Epithelial cell of proximal tubule (primary cell): ENCODE data around the gene PAPPA2. TPM values are rescaled to one million over a fixed set of nuclear protein-coding genes. Genes with fewer than 3 reads are reported as not detected.

ENCODE experiments used
- DNase-seq: peaks from one replicate; pipeline ENCODE4 v3.0.0-alpha.2; 2011; ENCODE audit warnings: low read depth
- H3K4me3 ChIP-seq: 2 replicates; pipeline ENCODE4 v1.5.1; 2011; ENCODE audit warnings: low read depth, mild to moderate bottlenecking, low read length
- CTCF ChIP-seq: conservative IDR thresholded peaks from 2 replicates; pipeline ENCODE4 v1.5.1; 2012; ENCODE audit warnings: low read depth, mild to moderate bottlenecking, low read length
- total RNA-seq: library from RNA; depleted of rRNA; stranded (reverse); fragments of >200 nt; gene quantifications from 2 replicates; pipeline ENCODE4 v1.2.3, GENCODE V29; 2015

The PAPPA2 gene
- total RNA-seq, 1 donor from 2014 or later, result 0.98 TPM

DNA sequence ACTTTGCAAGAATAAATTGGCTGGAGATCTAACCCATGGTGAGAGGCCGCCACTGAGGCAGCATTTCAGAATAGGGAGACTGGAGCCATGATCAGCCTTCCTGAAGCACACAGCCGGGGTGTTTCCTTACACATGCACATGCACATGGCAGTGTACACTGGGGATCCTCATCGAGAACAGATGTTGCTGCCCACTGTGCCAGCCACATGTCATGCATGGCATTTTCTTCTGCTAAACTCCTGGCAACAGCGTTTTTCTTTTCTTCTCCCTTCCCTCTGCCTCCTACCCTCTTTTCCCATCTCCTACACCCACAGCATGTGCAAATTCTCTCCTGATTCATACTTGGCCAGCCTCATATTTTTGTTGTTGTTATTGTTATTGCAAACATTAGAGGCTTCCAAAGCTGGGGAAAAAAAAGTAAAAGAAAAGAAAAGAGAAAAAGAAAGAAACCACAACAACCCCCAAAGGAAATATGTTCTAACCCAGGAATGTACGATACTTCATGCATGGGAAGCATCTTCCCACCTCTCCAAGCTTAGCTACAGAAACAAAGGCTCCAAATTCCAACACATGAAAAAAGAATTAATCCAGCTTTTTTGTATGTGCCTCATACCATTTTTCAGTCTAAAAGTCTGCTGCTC is 357.5 kb downstream of the PAPPA2 start:
- H3K4me3 ChIP-seq, result no peak overlapping the region
- no peak for DNase-seq
- TF ChIP-seq CTCF, result no peak

DNA sequence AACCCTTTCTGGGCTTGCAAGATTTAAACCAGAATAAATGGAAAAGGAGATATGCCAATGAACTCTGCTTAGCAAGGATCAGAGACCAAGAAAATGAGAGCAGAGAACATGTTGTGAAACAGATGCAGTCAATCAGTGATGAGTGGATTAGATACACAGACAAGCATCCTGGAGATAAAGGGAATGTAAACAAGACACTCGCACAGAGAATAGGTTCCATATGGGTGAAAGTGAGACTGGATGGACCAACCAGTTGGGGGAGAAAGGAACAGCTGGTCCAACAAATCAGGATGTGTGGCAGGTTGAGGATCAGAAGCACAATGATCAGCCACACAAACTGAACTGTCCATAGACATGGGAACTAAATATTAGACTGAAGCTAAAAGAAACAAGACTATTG is 363.3 kb downstream of the PAPPA2 start:
- DNase-seq, result no peak
- TF ChIP-seq CTCF, result no peak
- H3K4me3 ChIP-seq, result no peak overlapping the region

GRCh38 chr1:176829261-176829660 is 366.3 kb downstream of the PAPPA2 start:
- no peak for DNase-seq
- no peak for TF ChIP-seq CTCF
- H3K4me3 ChIP-seq, result no peak overlapping the region

GRCh38 chr1:176831150-176831549 is 368.2 kb downstream of the PAPPA2 start:
- no peak for TF ChIP-seq CTCF
- DNase-seq, result no peak
- no peak overlapping the region for H3K4me3 ChIP-seq

DNA sequence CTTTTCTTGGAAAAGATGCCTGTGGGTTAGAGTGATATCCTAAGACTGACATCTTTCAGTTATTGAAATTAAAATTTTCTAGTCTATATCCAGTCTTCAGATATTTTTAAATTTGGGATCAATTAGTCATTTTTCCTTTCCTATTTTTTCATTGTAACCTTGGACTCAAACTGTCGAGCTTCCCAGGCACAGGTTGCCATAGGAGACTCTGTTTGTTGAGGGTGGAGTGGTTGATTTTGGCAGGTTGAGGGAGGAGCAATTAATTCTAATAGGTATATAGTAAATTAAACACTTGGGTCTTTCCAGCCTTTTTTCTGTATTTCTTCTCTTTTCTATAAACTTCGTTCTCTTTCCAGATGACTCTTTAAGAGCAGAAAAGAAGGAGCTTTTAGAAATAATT is 374.7 kb downstream of the PAPPA2 start:
- no peak for DNase-seq
- H3K4me3 ChIP-seq, result no peak overlapping the region
- TF ChIP-seq CTCF, result no peak

DNA sequence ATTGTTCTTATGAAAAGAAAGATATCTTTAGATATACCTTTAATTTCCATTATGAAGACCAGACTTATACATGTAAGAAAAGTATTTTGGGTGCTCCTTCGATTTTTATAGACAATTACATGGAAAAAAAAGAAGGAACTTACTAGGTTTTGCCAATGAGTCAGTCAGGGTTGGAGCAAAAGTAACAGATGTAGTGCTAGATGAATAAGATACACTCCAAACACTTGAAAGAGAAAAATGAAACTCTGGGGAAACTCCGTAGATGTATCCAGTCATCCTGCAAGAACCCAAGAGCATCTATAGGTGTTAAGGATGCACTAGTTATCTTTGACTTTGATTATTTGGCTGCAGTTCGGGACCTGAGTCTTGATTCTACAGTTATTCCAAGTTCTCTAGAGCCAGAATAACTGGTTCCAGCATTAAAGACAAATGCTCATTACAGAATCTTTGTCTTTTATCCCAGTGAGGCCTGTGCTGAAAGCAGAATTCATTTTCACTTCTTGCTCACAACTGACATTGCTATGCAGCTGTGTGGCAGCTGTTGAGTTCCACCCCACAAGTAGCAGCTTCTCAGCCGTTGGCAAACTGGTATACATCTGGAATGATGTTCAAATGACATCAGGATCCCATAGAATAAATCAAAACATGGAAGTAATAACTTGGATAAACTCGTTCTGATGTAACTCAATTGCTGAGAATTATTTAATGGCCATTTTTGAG is 375.5 kb downstream of the PAPPA2 start:
- no peak overlapping the region for H3K4me3 ChIP-seq
- no peak for TF ChIP-seq CTCF

DNA sequence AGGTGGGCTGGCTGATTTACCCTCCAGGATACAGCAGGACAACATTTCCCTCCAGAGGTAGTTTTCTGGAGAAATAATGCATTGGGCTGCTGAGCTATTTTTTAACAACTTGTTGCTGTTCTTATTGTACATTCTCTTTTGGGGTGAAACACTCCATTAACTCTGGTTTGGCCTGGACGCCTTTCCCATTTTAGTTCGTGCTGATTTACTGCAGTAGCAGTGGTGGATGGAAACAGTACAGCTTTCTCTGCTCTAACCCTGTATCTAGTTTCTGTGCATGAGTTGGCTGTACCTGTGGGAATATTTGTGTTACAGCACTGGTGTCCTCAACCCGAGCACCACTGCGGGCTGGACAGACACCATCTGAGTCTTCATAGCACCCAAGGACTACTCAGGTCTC is 376.2 kb downstream of the PAPPA2 start:
- no peak overlapping the region for H3K4me3 ChIP-seq

More for the DNA sequence above, 375.5 kb downstream of the PAPPA2 start:
- no peak for DNase-seq

More for the DNA sequence above, 376.2 kb downstream of the PAPPA2 start:
- no peak for TF ChIP-seq CTCF
- no peak for DNase-seq
